Mesothelial cell of epicardium (in vitro differentiated cells): ENCODE measurements around the gene PLCL2. TPM values are rescaled to one million over a fixed set of nuclear protein-coding genes. Genes with fewer than 3 reads are reported as not detected.

ENCODE experiments used
- DNase-seq, 2 experiments: peaks; one replicate each; pipeline ENCODE4 v3.0.0; 2021; ENCODE audit warnings: low spot score in 2 of 2; ENCODE audit not compliant: unreplicated experiment in 2 of 2
- H3K27ac Mint-ChIP-seq: 2 replicates; pipeline ENCODE4 v1.8.0; 2021; ENCODE audit warnings: mixed read lengths
- H3K27me3 Mint-ChIP-seq: 2 replicates; pipeline ENCODE4 v1.8.0; 2021; ENCODE audit warnings: low read depth, mixed read lengths
- H3K36me3 Mint-ChIP-seq: 2 replicates; pipeline ENCODE4 v1.8.0; 2021; ENCODE audit warnings: mixed read lengths
- H3K4me1 Mint-ChIP-seq: 2 replicates; pipeline ENCODE4 v1.8.0; 2021; ENCODE audit warnings: mixed read lengths
- H3K4me3 Mint-ChIP-seq: 2 replicates; pipeline ENCODE4 v1.8.0; 2021; ENCODE audit warnings: mild to moderate bottlenecking, moderate library complexity, mixed read lengths
- H3K9me3 Mint-ChIP-seq: 2 replicates; pipeline ENCODE4 v1.8.0; 2021; ENCODE audit warnings: mixed read lengths
- total RNA-seq: library from RNA; stranded (reverse); gene quantifications from 3 replicates; pipeline ENCODE4 v1.2.1, GENCODE V29; 2021
- TF ChIP-seq, protein P1 (sequence below): fragments of 200-600 bp; sonication (generic); IDR thresholded peaks from one replicate; pipeline ENCODE4 v1.5.0; 2021; ENCODE audit warnings: antibody characterized with exemption; ENCODE audit not compliant: unreplicated experiment

The PLCL2 gene
- total RNA-seq, 1 donor from 2014 or later = 3.6 TPM

DNA sequence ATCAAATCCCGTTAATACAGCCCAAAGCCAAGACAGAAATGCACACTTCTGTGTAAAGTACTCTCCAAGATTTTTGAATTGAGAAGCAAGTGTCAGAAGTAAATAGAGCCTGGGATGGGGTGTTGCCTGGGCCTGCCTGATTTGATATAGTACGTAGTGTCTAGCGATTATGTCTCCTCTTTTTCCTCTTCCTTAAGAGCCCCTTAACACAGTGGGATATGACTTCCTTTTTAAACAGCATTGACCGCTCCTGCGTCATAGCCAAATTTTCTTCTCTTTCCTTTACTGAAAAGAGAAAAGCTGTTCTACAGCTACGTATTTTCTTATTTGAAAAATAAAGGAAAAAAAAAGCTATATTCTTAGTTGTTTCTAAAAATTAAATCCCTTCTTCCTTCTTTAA lies 97.7 kb downstream of the PLCL2 start:
- H3K27me3 Mint-ChIP-seq = no peaks in the 10 kb centered on the region
- H3K4me1 Mint-ChIP-seq = peaks cover 3% of the 10 kb centered on the region
- TF ChIP-seq, protein P1, sequence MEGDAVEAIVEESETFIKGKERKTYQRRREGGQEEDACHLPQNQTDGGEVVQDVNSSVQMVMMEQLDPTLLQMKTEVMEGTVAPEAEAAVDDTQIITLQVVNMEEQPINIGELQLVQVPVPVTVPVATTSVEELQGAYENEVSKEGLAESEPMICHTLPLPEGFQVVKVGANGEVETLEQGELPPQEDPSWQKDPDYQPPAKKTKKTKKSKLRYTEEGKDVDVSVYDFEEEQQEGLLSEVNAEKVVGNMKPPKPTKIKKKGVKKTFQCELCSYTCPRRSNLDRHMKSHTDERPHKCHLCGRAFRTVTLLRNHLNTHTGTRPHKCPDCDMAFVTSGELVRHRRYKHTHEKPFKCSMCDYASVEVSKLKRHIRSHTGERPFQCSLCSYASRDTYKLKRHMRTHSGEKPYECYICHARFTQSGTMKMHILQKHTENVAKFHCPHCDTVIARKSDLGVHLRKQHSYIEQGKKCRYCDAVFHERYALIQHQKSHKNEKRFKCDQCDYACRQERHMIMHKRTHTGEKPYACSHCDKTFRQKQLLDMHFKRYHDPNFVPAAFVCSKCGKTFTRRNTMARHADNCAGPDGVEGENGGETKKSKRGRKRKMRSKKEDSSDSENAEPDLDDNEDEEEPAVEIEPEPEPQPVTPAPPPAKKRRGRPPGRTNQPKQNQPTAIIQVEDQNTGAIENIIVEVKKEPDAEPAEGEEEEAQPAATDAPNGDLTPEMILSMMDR = no peak
- no peaks in the 10 kb centered on the region for H3K36me3 Mint-ChIP-seq
- no peaks in the 10 kb centered on the region for H3K9me3 Mint-ChIP-seq
- H3K4me3 Mint-ChIP-seq = no peak overlapping the region
- no peak overlapping the region for H3K27ac Mint-ChIP-seq
- DNase-seq = no peak

GRCh38 chr3:16985608-16986007 lies 100.9 kb downstream of the PLCL2 start:
- Mint-ChIP-seq H3K4me1 (peaks cover 3% of the 10 kb centered on the region), H3K9me3 (no peaks in the 10 kb centered on the region), H3K36me3 (no peaks in the 10 kb centered on the region), H3K27me3 (no peaks in the 10 kb centered on the region), H3K4me3 (no peak overlapping the region), H3K27ac (no peak overlapping the region)
- no peak for DNase-seq
- TF ChIP-seq, protein P1 = no peak

DNA sequence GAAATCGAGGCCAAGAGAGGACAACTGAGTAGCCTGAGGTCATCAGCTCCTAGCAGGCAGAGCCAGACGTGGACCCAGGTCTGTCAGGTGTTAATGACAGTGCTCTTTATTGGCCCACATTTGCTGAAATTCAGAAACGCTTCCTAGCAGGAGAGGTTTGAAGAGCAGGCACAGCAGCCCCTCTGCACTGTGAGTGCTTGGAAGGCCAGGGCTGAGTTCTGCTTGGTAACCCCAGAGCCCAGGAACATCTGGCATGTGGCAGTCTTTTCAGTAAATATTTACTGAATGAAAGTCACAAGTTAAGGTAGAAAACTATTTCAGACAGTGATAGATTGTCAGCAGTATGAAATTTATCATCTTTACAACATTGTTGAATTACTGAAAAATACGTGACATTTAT lies 102.4 kb downstream of the PLCL2 start:
- Mint-ChIP-seq H3K27ac (no peak overlapping the region), H3K4me3 (no peak overlapping the region), H3K36me3 (no peaks in the 10 kb centered on the region), H3K4me1 (peaks cover 3% of the 10 kb centered on the region), H3K27me3 (no peaks in the 10 kb centered on the region), H3K9me3 (no peaks in the 10 kb centered on the region)
- TF ChIP-seq, protein P1 = no peak
- no peak for DNase-seq

DNA sequence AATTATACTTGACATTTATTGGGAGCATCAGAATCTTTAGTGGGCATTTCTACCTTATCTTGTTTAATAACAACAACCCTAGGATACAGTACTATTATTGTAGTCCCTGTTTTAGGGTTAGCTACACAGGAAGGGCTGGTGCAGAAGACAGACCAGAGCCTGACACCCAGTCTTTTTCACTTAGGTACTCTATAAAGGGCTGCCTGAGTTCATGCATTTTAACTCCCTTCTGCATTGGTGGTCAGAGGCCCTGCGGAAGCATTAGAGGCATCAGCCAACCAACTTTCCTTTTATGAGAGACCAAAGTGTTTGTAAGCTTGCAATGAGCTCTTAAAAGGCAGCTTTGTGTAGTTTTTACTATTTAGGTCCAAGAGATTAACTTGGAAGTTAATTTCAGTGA lies 105.4 kb downstream of the PLCL2 start:
- no peaks in the 10 kb centered on the region for H3K4me1 Mint-ChIP-seq
- peaks cover 2% of the 10 kb centered on the region for H3K27me3 Mint-ChIP-seq
- no peaks in the 10 kb centered on the region for H3K36me3 Mint-ChIP-seq
- H3K4me3 Mint-ChIP-seq = no peak overlapping the region
- TF ChIP-seq, protein P1 = no peak
- H3K27ac Mint-ChIP-seq = no peak overlapping the region
- no peak for DNase-seq
- no peaks in the 10 kb centered on the region for H3K9me3 Mint-ChIP-seq

- Mint-ChIP-seq H3K9me3 (no peaks in the 10 kb centered on the region), H3K27ac (no peak overlapping the region), H3K4me3 (no peak overlapping the region), H3K4me1 (no peaks in the 10 kb centered on the region), H3K36me3 (no peaks in the 10 kb centered on the region), H3K27me3 (peaks cover 2% of the 10 kb centered on the region)
- no peak for DNase-seq
- TF ChIP-seq, protein P1 = no peak
Measured at GRCh38 chr3:16992198-16992597, 107.4 kb downstream of the PLCL2 start.

DNA sequence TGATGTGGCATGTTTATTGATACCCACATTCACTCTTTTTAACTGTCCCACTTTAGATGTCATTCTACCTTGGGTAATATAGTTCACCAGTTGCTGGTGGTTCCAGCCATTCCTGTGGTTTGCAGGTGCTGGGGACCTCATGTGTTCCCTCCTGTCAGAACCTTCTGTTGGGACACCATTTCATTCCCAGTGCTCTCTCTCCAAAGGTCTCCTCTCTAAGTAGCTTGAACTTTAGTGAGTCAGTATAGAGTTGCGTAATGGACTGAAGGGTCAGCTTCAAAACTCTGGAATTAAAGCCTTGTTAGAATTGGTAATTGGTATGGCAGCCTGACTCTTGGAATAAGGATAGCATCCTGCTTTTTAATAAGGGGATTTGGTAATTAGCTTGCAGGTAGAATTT lies 108.5 kb downstream of the PLCL2 start:
- Mint-ChIP-seq H3K36me3 (no peaks in the 10 kb centered on the region), H3K4me1 (no peaks in the 10 kb centered on the region), H3K9me3 (no peaks in the 10 kb centered on the region), H3K27ac (no peak overlapping the region), H3K4me3 (no peak overlapping the region), H3K27me3 (peaks cover 2% of the 10 kb centered on the region)
- TF ChIP-seq, protein P1 = no peak
- no peak for DNase-seq
